Ecto neural progenitor cell (in vitro differentiated cells): ENCODE results near the gene VDAC1.
"Not testable (repeated sequence)": the region's sequence is repeated elsewhere in the genome, so short reads cannot be mapped to it uniquely, and the experiment has no call there.

Source experiments
- DNase-seq: peaks from one replicate; pipeline ENCODE4 v3.0.0-alpha.2; 2018; ENCODE audit warnings: low spot score

The VDAC1 gene

DNA sequence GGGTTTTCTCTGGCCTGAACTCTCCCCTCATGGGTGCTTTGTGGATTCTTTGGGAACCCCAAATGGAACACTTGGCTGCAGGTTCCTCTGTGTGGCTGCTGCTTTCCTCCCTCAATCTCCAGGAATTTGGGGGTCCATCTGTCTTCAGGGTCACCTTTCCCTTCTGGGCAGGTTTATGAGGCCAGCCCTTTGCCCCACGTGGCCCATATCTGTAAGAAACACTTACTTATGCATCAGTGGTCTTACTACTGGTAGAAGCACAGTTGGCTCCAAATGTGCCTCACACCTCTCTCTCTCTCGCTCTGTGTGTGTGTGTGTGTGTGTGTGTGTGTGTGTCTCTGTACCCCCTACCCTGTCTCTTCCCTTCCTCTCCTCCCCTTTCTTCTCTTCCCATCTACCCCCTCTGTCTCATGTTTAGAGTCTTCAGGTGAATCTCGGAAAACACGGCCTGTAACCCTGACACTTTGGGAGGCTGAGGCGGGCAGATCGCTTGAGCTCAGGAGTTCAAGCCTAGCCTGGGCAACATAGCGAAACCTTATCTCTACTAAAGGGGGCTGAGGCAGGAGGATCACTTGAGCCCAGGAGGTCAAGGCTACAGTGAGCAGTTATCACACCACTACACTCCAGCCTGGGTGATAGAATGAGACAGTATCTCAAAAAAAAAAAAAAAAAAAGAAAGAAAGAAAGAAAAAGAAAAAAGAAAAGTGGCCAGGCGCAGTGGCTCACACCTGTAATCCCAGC is 63.1 kb downstream of the VDAC1 start:
- peak; percentile 24 for DNase-seq

DNA sequence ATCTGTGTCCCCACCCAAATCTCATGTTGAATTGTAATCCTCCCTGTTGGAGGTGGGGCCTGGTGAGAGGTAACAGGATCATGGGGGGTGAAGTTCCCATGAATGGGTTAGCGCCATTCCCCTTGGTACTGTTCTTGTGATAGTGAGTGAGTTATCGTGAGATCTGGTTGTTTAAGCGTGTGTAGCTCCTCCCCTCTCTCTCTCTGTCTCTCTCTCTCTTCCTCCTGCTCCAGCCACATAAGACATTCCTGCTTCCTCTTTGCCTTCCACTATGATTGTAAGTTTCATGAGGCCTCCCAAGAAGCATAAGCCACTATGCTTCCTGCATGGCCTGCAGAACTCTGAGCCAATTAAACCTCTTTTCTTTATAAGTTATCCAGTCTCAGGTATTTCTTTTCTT is 65.1 kb downstream of the VDAC1 start:
- DNase-seq = no peak

DNA sequence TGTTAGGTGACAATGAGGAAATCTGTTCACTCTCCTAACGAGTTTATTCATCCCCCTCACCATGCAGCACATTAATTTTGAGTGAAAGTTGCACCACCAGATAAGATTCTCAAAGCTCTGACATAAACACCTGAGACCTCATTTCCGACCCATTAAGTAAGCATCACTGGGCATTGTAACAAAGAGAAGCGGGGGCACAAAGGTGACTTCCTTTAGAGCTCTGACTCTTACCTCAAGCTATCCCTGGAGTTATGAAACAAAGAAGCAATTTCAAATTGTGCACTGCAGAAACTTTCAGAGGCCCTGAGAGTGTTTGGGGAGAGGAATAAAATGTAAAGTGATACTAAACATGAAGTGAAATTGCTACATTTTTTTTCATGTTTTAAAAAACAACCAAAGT is 65.8 kb downstream of the VDAC1 start:
- DNase-seq = no peak

DNA sequence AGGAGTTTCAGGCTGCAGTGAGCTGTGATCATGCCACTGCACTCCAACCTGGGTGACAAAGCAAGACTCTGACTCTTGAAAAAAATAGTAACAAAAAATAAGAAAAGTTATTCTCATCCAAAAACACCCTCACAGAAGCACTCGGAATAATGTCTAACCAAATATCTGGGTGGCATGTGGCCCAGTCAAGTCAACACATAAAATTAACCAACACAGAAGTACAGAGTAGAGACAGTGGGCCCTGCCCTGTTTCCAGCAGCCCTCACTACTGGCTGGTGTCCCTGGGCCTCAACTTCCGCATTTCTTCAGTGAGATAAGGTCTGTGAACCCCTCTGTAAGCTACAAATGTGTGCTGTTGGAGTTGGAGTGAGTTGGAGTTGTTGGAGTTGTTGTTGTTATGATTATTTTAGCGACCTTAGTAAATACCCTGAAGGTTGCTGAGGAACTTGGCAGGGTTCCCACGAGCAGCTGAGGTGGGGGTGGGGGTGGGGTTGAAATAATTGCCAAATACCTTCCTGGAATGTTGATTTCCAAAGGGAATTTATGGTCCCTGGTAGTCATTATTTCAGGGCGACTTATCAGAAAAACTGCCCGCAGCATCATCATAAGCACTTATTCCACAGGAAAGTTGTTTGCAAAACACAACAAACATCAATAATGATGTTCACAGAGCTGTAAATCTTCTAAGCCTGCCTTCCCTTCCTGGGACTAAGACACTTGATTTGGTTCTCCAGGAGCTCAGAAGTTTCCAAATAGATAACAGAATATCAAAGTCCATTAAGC is 66.5 kb downstream of the VDAC1 start:
- no peak for DNase-seq

DNA sequence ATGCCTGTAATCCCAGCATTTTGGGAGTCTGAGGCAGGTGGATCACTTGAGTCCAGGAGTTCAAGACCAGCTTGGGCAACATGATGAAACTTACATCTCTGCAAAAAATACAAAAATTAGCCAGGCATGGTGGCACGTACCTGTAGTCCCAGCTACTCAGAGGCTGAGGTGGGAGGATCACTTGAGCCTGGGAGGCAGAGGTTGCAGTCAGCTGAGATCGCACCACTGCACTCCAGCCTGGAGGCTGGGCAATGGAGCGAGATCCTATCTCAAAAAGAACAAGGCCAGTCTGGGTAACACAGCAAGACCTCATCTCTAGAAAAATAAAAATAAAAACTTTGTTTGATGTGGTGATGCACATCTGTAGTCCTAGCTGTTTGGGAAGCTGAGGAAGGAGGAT is 67.1 kb downstream of the VDAC1 start:
- DNase-seq = not testable (repeated sequence)

DNA sequence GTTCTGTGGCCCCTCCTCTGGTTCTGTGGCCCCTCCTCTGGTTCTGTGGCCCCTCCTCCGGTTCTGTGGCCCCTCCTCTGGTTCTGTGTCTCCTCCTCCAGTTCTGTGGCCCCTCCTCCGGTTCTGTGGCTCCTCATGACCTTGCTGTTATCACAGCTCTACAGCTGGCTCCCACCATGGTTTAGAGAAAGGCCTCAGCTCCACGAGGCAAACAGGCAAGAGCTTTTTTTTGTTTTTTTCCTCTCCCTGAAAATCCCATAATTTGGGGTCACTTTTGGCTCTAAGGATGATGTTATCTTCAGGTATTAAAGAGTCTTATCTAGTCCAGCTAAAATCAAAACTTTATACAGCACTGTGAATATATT is 68.1 kb downstream of the VDAC1 start:
- DNase-seq = no peak

DNA sequence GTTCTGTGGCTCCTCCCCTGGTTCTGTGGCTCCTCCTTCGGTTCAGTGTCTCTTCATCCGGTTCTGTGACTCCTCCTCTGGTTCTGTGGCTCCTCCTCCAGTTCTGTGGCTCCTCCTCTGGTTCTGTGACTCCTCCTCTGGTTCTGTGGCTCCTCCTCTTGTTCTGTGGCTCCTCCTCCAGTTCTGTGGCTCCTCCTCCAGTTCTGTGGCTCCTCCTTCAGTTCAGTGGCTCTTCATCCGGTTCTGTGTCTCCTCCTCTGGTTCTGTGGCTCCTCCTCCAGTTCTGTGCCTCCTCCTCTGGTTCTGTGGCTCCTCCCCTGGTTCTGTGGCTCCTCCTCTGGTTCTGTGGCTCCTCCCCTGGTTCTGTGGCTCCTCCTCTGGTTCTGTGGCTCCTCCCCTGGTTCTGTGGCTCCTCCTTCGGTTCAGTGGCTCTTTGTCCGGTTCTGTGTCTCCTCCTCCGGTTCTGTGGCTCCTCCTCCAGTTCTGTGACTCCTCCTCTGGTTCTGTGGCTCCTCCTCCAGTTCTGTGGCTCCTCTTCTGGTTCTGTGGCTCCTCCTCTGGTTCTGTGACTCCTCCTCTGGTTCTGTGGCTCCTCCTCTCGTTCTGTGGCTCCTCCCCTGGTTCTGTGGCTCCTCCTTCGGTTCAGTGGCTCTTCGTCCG is 68.7 kb downstream of the VDAC1 start:
- not testable (repeated sequence) for DNase-seq

DNA sequence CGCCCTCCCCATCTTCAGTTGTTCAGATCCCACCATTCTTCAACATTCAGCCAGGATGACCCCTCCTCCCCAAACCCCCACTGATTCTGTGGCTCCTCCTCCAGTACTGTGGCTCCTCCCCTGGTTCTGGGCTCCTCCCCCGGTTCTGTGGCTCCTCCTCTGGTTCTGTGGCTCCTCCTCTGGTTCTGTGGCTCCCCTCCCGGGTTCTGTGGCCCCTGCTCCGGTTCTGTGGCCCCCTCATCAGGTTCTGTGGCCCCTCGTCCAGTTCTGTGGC is 69.2 kb downstream of the VDAC1 start:
- DNase-seq = no peak

DNA sequence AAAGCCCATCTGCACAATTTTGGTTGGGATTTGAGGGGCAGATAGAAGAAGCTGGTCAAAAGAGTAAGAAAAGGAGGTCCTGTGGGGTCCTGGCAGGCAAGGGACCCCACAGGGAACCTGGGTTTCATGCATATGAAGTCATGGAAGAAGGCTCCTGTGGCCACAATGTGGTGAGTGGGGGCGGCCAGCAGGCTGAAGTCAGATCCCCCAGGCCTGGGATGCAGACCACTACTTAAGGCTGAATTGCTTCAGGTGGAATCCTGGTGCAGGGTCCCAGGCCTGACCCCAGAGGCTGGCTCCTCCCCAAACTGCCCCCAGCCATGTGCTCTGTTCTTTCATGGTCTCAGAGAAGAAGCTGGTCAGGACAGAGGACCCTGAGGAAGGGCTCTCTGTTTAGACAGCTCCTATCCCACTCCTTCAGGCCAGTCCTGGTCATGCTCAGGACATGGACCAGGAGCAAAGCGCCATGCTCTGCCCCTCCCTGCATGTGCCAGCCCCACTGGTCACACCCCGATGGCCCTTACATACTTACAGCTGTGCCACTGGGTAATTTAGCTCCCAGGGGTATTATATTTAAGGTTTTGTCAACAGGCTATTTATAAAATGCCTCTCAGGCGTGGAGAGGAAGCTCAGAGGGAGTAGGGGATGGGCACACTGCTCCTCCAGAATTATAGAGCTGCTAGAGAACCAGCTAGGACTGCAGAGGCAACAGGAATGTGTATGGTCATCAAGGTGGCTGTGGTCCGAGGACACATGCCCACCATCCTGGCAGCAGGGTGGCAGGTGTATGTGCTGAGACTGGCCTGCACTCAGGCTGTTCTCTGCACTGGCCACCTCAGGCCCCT is 69.7 kb downstream of the VDAC1 start:
- DNase-seq = no peak

DNA sequence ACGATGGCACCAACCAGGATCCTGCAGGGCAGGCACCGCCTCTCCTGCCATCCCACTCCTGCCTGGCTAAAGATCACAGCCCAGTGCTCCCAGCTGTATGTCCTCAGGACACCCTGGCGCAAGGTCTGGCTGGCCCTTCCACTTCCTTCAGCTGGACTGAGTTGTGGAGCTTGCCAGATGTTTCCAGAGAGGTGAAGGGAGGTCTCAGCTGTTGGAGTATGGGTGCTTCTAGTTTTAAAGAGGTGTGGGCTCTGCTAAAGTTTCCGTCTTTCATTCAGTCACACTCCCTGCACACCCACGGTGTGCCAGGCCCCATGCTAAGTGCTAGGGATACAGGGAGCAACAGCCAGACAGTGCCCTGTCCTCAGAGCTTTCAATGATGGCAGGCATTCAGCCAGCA is 70.5 kb downstream of the VDAC1 start:
- DNase-seq = no peak

DNA sequence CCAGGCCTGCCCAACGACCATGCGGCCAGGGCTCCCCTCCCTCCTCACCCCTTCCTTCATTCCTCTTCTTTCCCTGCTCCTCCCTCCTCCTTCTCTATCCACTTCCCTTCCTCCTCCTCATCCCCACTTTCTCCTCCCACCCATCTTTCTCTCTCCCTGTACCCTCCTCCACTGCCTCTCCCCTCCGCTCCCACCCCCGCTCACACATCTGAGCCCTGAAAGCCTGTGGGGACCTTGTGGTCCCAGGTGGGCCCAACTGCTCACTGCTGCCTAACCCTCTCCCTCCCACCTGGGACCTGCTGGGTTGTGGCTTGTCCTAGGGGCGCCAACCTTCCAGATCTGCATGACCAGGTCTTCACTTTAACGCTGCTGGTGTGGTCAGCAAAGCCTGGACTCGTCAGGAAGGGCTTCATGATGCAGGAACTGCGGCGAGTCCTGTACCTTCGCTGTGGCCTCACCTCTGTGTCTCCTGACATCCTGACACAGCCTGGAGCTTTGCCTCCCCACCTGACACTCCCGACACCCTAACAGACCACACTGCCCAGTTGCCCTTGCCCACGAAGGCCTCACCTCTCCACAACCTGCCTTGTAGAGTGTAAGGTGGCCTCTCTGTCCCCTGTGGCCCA is 71.0 kb downstream of the VDAC1 start:
- no peak for DNase-seq

DNA sequence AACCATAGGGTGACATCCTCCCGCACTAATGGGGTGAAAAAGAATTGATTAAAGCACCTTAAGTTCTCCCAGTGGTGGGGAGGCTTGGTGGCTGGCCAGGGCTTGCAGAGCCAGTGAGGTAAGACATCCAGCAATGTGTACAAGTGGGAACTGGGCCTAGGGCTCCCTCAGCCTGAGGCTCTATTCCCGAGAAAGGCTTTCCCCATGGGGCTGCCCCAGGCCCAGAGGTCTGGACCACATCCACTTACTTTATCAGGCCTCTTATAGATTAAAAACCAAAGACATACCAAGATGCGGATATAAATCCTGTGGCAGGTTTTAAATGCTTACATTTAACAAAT is 71.6 kb downstream of the VDAC1 start:
- DNase-seq = no peak

DNA sequence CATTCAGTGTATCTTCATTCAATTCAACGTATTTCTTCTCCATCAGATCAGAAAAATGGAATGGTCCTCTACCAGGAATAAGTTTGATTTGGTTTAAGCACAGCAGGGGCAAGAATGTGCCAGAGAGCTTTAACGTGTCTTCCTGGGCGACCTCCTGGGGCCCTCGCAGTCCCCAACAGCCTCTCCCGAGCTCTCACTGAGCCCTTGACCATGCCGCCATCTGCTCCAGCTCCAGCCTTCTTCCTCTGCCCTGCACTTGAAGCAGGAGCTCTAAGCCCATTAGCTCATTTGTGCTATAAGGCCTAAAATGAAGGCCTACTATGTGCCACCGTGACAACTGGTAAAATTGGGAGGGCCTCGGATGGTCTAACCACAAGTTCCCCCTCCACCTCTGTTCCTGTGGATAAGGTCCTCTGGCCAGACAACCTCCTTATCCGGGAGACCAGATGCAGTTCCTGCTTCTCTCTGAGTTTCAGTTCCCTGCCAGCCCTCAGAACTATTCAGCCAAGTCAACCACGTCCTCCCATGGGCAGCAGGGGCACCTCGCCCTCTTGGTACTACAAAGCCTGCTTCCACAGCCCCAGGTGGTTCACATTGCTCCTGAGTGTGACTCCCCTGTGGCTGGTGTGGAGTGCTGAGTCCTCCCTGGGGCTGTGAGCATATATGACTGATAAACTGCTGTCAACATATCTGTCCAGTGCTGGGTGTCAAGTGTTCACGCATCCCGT is 72.2 kb downstream of the VDAC1 start:
- no peak for DNase-seq

DNA sequence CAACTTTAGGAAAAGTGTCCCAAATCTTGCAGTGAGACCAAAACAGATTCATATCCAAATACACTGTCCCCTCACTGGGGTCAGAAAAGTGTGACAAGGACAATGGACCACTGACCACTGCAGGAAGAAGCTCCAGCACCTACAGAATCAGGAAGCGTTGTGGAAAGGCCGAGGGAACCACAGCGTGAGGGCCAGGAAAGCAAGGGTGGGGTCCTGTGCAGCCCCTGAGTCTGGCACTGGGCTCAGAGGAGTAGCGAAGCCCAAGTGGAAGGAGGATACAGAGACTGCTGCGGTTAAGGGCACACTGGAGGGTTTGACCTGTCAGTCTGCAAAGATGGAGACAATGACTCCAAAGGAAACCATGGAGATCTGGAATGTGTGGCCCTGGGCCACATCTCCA is 73.2 kb downstream of the VDAC1 start:
- DNase-seq = no peak

DNA sequence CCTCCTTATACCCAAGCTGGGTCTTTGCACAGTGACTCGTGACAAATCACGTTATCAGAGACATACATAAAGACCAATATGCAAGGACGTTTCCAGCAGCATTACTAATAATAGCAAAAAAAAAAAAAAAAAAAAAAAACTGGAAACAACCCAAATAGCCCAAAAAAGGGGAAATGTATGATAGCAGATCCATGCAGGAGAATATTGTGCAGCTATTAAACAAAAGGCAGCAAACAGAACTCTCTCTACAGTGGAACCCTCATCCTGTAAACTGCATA is 74.0 kb downstream of the VDAC1 start:
- no peak for DNase-seq

DNA sequence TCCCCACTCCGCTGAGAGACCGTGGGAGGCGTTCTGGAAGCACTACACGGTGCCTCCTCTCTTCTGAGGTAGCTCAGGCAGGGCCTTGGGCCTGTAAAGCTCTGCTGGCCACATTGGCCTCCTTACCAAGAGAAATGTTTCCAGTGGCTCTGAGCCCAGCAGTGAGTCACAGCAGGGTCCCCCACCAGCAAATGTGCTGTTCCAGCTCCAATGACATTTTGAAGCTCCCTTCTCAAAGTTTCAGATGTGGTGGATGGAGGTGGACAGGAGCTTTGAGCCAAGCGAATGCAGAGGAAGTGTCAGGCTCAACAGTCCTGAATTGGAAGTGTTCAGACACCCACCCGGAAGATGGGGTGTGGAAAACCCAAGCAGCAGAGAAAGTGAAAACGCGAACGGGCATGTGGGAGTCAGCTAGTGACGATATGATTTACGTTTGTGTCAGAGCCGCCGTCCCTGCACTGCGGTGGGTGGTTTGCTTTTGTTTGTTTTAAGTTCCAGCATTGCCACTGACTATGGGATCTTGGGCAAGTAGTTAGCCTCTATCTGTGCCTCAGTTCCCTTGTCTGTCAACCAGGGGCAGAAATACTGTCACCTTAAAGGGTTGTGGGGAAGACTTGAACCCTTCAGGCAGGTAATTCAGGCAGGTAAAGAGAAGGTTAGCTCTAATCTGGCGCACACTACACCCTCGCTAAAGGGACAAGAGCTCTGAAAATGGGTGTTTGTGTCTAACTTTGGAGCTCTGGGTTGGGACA is 74.5 kb downstream of the VDAC1 start:
- no peak for DNase-seq

DNA sequence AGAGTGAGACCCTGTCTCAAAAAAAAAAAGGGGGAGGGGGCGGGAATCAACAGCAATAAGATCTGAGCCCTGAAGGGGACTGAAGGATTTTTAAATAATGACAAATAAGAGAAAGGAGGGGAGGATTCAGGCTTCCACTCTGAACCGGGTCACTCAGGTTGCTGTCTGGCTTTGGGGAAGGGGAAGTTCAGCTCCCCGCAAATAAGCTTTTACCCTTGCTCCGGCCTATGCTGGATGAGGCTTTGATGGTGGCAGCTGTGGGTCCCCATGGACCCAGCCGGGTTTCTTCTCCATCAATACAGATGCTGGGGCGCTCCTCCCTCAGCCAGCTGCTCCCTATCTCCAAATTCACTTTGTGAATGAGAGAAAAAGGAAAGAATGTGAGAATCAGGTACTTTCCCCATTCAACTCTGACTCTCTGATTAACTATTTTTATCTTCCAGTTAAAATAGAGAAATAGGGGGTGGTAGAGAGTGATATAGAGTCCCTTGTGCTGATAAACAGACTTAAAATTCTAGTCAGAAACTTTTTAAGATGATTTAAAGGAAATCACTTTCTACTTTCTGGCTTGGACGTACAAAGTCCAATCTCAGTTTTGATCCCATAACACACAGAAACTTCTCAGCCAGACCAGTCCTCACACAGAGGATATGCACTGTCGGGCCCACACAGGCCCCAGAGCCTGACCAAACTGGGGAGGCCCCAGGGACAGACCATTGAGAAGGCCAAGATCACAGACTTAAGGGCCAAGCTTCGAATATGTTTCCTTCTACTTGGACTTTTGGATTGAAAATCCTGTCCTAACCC is 76.0 kb downstream of the VDAC1 start:
- no peak for DNase-seq

DNA sequence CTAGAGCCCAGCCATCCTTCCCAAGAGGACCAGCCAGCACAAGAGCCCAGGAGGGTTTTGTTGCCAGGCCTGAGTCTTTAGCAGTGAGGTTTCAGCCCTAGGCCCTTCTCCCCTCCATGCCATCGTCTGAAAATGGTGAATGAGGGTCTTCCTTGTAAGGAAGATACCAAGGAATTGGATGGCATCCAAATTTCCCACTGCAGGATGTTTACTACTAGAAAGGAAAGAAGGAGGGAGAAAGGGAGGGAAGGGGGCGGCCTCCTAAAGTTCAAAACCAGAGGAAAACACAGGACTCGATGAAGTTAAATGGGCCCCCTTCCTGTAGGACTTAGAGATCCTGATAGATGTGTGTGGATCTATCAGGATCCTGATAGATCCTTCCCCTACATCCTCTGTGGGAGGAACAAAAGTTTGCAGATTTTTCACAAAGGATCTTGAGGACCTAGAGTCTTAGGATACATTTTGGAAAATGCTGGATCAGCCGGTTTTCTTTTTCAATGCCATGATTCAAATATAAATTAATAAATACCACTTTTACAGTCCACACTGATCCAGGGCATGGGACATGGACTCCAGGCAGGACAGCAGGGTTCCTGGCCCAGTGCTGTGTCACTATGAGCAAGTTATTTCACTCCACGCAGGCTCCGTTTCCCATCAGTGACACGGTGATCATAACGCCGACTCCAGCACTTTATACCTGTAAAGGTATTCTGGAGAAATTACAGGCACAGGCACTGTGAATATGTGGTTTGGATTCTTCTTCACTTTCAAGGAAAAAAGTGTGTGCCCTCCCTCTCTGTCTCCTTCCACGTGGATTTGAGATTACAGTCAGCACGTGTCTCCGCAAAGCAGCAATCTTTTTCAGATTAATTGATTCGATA is 77.2 kb downstream of the VDAC1 start:
- DNase-seq = no peak
